ENCODE measurements around the gene MCUR1. TPM values are rescaled to one million over a fixed set of nuclear protein-coding genes. Genes with fewer than 3 reads are reported as not detected.
"Not testable (repeated sequence)": the region's sequence is repeated elsewhere in the genome, so short reads cannot be mapped to it uniquely, and the experiment has no call there.

Gene MCUR1
- total RNA-seq, 1 experiment from 2014 or later, result 17.9 TPM

- Histone ChIP-seq H3K4me1 (ENCODE audit: low read length) (no peaks in the 10 kb centered on the region), H3K36me3 (ENCODE audit: insufficient read depth, low read length) (peaks cover 14% of the 10 kb centered on the region; the same call in 1 of the 2 replicates), H2AFZ (ENCODE audit: low read length) (no peak overlapping the region), H3K4me2 (ENCODE audit: low read depth, low read length, poor library complexity, severe bottlenecking) (no peak overlapping the region), H3K79me2 (ENCODE audit: low read length) (no peaks in the 10 kb centered on the region), H4K20me1 (ENCODE audit: insufficient read depth, low read depth, low read length) (no peaks in the 10 kb centered on the region), H3K27me3 (ENCODE audit: low read length) (no peaks in the 10 kb centered on the region), H3K9me2 (replicated peaks; ENCODE audit: insufficient read depth, low read length) (no peaks in the 10 kb centered on the region), H3K9me3 (ENCODE audit: low read length) (no peaks in the 10 kb centered on the region), H3K27ac (ENCODE audit: low read length) (no peak overlapping the region), H3K4me3 (ENCODE audit: low read length) (no peak overlapping the region), H3K9ac (ENCODE audit: low read length) (no peak overlapping the region)
- DNase-seq, result no peak
Measured at GRCh38 chr6:13787137-13787536, 27.2 kb downstream of the MCUR1 start.

- not testable (repeated sequence) for H2AFZ ChIP-seq (ENCODE audit: low read length); H3K27ac ChIP-seq (ENCODE audit: low read length); DNase-seq; H3K9ac ChIP-seq (ENCODE audit: low read length); H3K4me2 ChIP-seq (ENCODE audit: low read depth, low read length, poor library complexity, severe bottlenecking); H3K27me3 ChIP-seq (ENCODE audit: low read length); H3K36me3 ChIP-seq (ENCODE audit: insufficient read depth, low read length); H3K4me1 ChIP-seq (ENCODE audit: low read length); H3K9me2 ChIP-seq (replicated peaks; ENCODE audit: insufficient read depth, low read length); H3K9me3 ChIP-seq (ENCODE audit: low read length); H3K4me3 ChIP-seq (ENCODE audit: low read length); H3K79me2 ChIP-seq (ENCODE audit: low read length); H4K20me1 ChIP-seq (ENCODE audit: insufficient read depth, low read depth, low read length)
Measured at GRCh38 chr6:13780162-13780561, 34.2 kb downstream of the MCUR1 start.

GRCh38 chr6:13778028-13778427 is 36.3 kb downstream of the MCUR1 start:
- H3K27ac ChIP-seq (ENCODE audit: low read length), result no peak overlapping the region
- no peak overlapping the region for H2AFZ ChIP-seq (ENCODE audit: low read length)
- no peak overlapping the region for H3K4me2 ChIP-seq (ENCODE audit: low read depth, low read length, poor library complexity, severe bottlenecking)
- no peak for DNase-seq
- no peak overlapping the region for H3K4me3 ChIP-seq (ENCODE audit: low read length)
- no peaks in the 10 kb centered on the region for H3K9me2 ChIP-seq (replicated peaks; ENCODE audit: insufficient read depth, low read length)
- no peaks in the 10 kb centered on the region for H3K4me1 ChIP-seq (ENCODE audit: low read length)
- H3K27me3 ChIP-seq (ENCODE audit: low read length), result no peaks in the 10 kb centered on the region
- no peak overlapping the region for H3K9ac ChIP-seq (ENCODE audit: low read length)
- no peaks in the 10 kb centered on the region for H4K20me1 ChIP-seq (ENCODE audit: insufficient read depth, low read depth, low read length)
- H3K79me2 ChIP-seq (ENCODE audit: low read length), result no peaks in the 10 kb centered on the region
- no peaks in the 10 kb centered on the region for H3K9me3 ChIP-seq (ENCODE audit: low read length)
- no peaks in the 10 kb centered on the region for H3K36me3 ChIP-seq (ENCODE audit: insufficient read depth, low read length)

- H3K79me2 ChIP-seq (ENCODE audit: low read length), result no peaks in the 10 kb centered on the region
- no peak for DNase-seq
- no peaks in the 10 kb centered on the region for H3K9me3 ChIP-seq (ENCODE audit: low read length)
- no peaks in the 10 kb centered on the region for H4K20me1 ChIP-seq (ENCODE audit: insufficient read depth, low read depth, low read length)
- no peak overlapping the region for H2AFZ ChIP-seq (ENCODE audit: low read length)
- H3K4me3 ChIP-seq (ENCODE audit: low read length), result no peak overlapping the region
- H3K9ac ChIP-seq (ENCODE audit: low read length), result no peak overlapping the region
- H3K36me3 ChIP-seq (ENCODE audit: insufficient read depth, low read length), result no peaks in the 10 kb centered on the region
- no peaks in the 10 kb centered on the region for H3K4me1 ChIP-seq (ENCODE audit: low read length)
- H3K4me2 ChIP-seq (ENCODE audit: low read depth, low read length, poor library complexity, severe bottlenecking), result no peak overlapping the region
- H3K27ac ChIP-seq (ENCODE audit: low read length), result no peak overlapping the region
- H3K9me2 ChIP-seq (replicated peaks; ENCODE audit: insufficient read depth, low read length), result no peaks in the 10 kb centered on the region
- no peaks in the 10 kb centered on the region for H3K27me3 ChIP-seq (ENCODE audit: low read length)
Measured at GRCh38 chr6:13776602-13777001, 37.8 kb downstream of the MCUR1 start.

GRCh38 chr6:13775466-13775865 is 38.9 kb downstream of the MCUR1 start:
- not testable (repeated sequence) for H4K20me1 ChIP-seq (ENCODE audit: insufficient read depth, low read depth, low read length); H3K4me2 ChIP-seq (ENCODE audit: low read depth, low read length, poor library complexity, severe bottlenecking); H3K27me3 ChIP-seq (ENCODE audit: low read length); H2AFZ ChIP-seq (ENCODE audit: low read length); H3K79me2 ChIP-seq (ENCODE audit: low read length); H3K9me3 ChIP-seq (ENCODE audit: low read length); DNase-seq; H3K9me2 ChIP-seq (replicated peaks; ENCODE audit: insufficient read depth, low read length); H3K27ac ChIP-seq (ENCODE audit: low read length); H3K9ac ChIP-seq (ENCODE audit: low read length); H3K36me3 ChIP-seq (ENCODE audit: insufficient read depth, low read length); H3K4me3 ChIP-seq (ENCODE audit: low read length); H3K4me1 ChIP-seq (ENCODE audit: low read length)

- H3K36me3 ChIP-seq (ENCODE audit: insufficient read depth, low read length); H2AFZ ChIP-seq (ENCODE audit: low read length); H3K4me1 ChIP-seq (ENCODE audit: low read length); H3K9me3 ChIP-seq (ENCODE audit: low read length); H3K9ac ChIP-seq (ENCODE audit: low read length); H3K4me3 ChIP-seq (ENCODE audit: low read length); H3K79me2 ChIP-seq (ENCODE audit: low read length); DNase-seq; H3K9me2 ChIP-seq (replicated peaks; ENCODE audit: insufficient read depth, low read length); H4K20me1 ChIP-seq (ENCODE audit: insufficient read depth, low read depth, low read length); H3K4me2 ChIP-seq (ENCODE audit: low read depth, low read length, poor library complexity, severe bottlenecking); H3K27ac ChIP-seq (ENCODE audit: low read length); H3K27me3 ChIP-seq (ENCODE audit: low read length): not testable (repeated sequence)
Measured at GRCh38 chr6:13772358-13773030, 41.9 kb downstream of the MCUR1 start.

- Histone ChIP-seq H3K27me3 (ENCODE audit: low read length) (no peaks in the 10 kb centered on the region), H4K20me1 (ENCODE audit: insufficient read depth, low read depth, low read length) (no peaks in the 10 kb centered on the region), H3K36me3 (ENCODE audit: insufficient read depth, low read length) (no peaks in the 10 kb centered on the region), H3K79me2 (ENCODE audit: low read length) (no peaks in the 10 kb centered on the region), H3K4me2 (ENCODE audit: low read depth, low read length, poor library complexity, severe bottlenecking) (no peak overlapping the region), H2AFZ (ENCODE audit: low read length) (no peak overlapping the region), H3K27ac (ENCODE audit: low read length) (no peak overlapping the region), H3K9me2 (replicated peaks; ENCODE audit: insufficient read depth, low read length) (no peaks in the 10 kb centered on the region), H3K4me1 (ENCODE audit: low read length) (peaks cover 6% of the 10 kb centered on the region), H3K9ac (ENCODE audit: low read length) (no peak overlapping the region), H3K9me3 (ENCODE audit: low read length) (no peaks in the 10 kb centered on the region), H3K4me3 (ENCODE audit: low read length) (no peak overlapping the region)
- DNase-seq, result no peak
Measured at GRCh38 chr6:13769655-13770053, 44.7 kb downstream of the MCUR1 start.

- Histone ChIP-seq H2AFZ (ENCODE audit: low read length) (no peak overlapping the region), H3K27me3 (ENCODE audit: low read length) (no peaks in the 10 kb centered on the region), H3K4me1 (ENCODE audit: low read length) (peaks cover 6% of the 10 kb centered on the region), H4K20me1 (ENCODE audit: insufficient read depth, low read depth, low read length) (no peaks in the 10 kb centered on the region), H3K9ac (ENCODE audit: low read length) (no peak overlapping the region), H3K4me2 (ENCODE audit: low read depth, low read length, poor library complexity, severe bottlenecking) (no peak overlapping the region), H3K4me3 (ENCODE audit: low read length) (no peak overlapping the region), H3K9me3 (ENCODE audit: low read length) (no peaks in the 10 kb centered on the region), H3K9me2 (replicated peaks; ENCODE audit: insufficient read depth, low read length) (no peaks in the 10 kb centered on the region), H3K79me2 (ENCODE audit: low read length) (no peaks in the 10 kb centered on the region), H3K27ac (ENCODE audit: low read length) (no peak overlapping the region), H3K36me3 (ENCODE audit: insufficient read depth, low read length) (no peaks in the 10 kb centered on the region)
- no peak for DNase-seq
Measured at GRCh38 chr6:13769034-13769654, 45.2 kb downstream of the MCUR1 start.
